GM18511 (cell line): Measurements from ENCODE around the gene CNTNAP2.

ENCODE experiments used
- ATAC-seq: cut with Tn5 transposase; IDR thresholded peaks from one replicate; pipeline ENCODE4 v1.9.1; 2021; ENCODE audit warnings: mild to moderate bottlenecking, moderate library complexity; ENCODE audit not compliant: unreplicated experiment

The CNTNAP2 gene

DNA sequence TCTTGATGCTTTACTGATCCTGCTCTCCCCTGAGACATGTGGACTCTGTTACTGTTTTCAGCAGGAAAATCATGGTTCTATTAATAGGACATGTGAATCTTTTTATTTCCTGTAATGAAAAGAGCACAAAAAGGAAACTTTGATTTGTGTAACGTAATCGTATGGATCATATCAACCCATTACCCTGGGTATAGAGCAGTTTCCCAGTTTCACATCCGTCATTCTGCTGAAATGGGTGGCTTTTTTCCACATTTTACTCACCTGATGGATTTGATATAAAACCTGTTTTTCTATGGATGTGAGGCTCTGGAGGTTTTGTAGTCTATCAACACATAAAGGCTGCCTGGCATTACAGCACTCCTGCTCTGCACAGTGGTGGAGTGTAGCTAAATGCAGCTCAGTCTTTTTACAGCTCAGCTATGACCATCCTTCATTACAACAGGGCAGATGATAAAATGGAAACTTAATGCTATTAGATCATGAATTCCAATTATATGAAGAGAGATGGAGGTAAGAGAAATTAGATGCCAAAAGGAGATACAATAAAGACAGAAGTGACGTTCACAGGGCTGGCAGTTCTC lies 1987.6 kb downstream of the CNTNAP2 start:
- ATAC-seq = no peak

- ATAC-seq = no peak
Observed at GRCh38 chr7:148104924-148105323, 1988.3 kb downstream of the CNTNAP2 start.

- ATAC-seq = no peak
Observed at GRCh38 chr7:148105853-148106252, 1989.3 kb downstream of the CNTNAP2 start.

- no peak for ATAC-seq
Observed at GRCh38 chr7:148107443-148108127, 1991.0 kb downstream of the CNTNAP2 start.

- no peak for ATAC-seq
Observed at GRCh38 chr7:148108381-148108780, 1991.8 kb downstream of the CNTNAP2 start.

- no peak for ATAC-seq
Observed at GRCh38 chr7:148110097-148110868, 1993.7 kb downstream of the CNTNAP2 start.

DNA sequence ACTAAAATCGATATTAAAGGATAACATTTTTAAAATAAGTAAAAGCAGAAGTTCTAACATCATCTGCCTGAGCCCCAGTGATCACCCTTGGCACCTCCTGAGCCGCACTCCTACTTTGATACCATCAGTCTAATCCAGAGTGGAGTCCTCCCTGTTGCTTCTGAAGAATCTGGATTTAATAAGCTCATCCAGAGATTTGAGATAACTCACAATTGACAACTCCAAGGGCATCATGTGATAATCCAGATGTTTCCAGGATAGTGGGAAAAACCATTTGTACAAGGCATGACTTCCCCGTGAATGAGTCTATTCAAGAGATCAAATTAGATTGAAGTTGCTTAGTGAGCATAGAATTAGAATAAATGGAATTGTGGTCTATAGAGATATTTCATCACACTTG lies 1998.2 kb downstream of the CNTNAP2 start:
- ATAC-seq = no peak

- ATAC-seq = no peak
Observed at GRCh38 chr7:148115308-148115707, 1998.7 kb downstream of the CNTNAP2 start.

- peak; percentile 49 for ATAC-seq
Observed at GRCh38 chr7:148116195-148116594, 1999.6 kb downstream of the CNTNAP2 start.

- no peak for ATAC-seq
Observed at GRCh38 chr7:148116829-148117403, 2000.3 kb downstream of the CNTNAP2 start.

- ATAC-seq = no peak
Observed at GRCh38 chr7:148118371-148118770, 2001.8 kb downstream of the CNTNAP2 start.

DNA sequence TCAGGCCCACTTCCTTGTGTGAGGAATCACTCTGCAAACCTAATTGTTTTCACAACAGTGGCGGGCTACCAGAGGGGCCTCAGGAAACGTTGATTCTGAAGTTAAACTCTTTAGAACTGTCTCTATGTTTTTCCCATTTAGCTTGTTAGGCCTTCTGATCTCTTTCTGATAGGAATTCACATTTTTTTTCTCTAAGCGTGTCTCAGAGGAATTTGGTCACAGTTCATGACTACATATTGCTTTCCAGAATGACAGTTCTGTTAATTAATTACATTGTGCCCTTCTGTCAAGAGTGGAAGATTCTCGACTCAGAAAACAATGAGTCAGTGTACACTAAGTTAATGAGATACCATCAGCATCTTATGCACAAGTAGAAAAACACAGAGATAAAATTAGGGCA lies 2004.8 kb downstream of the CNTNAP2 start:
- peak; percentile 66 for ATAC-seq

- ATAC-seq = no peak
Observed at GRCh38 chr7:148121847-148122246, 2005.2 kb downstream of the CNTNAP2 start.

DNA sequence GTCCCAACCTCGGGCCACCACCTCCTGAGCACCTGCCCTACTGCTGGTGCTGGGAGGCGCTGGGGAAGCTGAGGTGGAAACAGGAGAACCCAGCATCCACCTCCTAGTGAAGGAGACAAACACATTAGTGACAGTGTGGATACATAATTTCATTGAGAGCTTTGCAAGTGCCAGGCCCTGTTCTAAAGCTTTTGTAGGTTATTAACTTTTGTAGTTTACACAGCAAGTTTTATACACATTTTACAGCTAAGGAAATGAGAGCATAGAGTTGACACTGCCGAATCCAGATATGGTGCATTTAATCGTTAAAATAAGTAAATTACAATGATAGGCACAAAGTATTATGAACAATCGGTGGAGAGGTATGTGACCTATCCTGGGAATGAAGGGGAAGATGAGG lies 2007.9 kb downstream of the CNTNAP2 start:
- no peak for ATAC-seq

DNA sequence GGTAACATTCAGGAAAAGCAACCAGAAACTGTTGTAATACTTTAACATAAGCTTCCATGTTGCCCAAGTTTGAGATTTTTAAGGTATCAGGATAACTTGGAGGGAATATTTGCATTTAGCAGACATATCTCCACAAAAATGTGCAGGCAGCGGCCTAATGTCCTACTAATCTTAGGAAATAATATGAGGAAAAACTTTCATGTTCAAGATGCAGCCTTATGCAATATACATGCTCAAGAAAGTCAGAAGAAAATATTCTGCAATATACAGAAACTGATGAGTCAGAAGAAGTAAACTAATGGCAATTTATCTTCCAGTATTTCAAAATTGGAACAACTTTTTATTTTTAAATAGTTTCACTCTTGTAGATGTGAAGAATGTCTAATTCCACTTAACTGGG lies 2010.8 kb downstream of the CNTNAP2 start:
- ATAC-seq = no peak

DNA sequence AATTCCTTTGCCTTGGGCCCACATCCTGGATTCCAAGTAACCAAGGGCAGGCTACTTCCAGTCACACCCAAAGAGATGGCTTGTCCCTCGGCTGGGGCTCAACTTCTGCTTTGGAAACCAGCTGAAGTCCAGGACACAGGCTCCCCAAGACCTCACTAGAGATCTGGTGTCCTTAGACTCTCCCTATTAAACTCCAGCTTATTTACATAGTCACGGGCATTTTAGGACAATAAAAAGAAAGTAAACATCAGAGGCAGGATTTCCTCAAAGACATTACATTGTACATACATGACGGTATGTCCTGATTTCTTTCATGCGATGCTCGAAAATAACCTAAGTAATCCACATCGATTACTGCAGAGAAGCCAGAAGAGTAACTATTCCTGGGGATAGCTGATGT lies 2012.4 kb downstream of the CNTNAP2 start:
- ATAC-seq = no peak

- ATAC-seq = no peak
Observed at GRCh38 chr7:148135116-148135515, 2018.5 kb downstream of the CNTNAP2 start.

- ATAC-seq = no peak
Observed at GRCh38 chr7:148135997-148136396, 2019.4 kb downstream of the CNTNAP2 start.

GRCh38 chr7:148142660-148143248 lies 2026.2 kb downstream of the CNTNAP2 start:
- ATAC-seq = no peak

DNA sequence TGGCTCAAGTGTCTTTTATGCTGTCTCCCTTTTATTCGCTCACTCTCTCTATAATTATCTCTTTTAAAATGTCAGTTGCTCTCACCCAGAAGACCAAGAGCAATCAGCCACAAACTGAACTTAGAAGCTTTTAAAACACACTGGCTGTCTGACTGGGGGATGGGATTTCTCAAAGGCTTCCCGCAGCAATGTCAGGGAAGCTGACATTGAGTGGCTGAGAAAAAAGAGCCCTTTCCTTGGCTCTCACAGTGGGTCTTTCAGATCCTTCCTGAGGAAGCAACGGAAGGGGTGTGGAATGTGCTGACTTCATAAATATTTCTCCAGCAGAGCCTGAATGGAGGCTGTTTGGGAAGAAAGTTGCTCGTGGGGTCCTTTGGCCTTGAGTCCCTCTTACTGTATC lies 2028.2 kb downstream of the CNTNAP2 start:
- no peak for ATAC-seq

GRCh38 chr7:148146346-148146745 lies 2029.7 kb downstream of the CNTNAP2 start:
- no peak for ATAC-seq
